ENCODE results near the gene PJA2.

The PJA2 gene

DNA sequence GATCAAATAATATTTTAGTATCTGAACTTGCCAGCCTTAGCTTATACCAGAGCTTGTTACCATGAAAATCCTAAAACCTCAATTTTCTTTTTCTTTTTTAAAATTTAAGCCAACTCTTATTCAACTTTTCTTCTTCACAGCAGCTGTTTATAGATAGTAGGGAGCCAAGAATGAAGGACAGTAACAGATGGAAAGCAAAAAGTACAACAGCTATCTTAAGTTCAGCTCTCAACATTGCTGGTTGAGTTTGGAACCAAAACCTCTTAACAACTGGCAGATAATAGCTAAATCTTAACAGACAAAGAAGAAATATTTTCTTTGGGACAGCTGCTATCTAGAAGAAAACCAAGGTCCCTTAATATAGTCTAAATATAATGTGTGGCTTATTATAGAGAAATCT is 74.7 kb downstream of the PJA2 start:
- H3K4me3 ChIP-seq (ENCODE audit: low read depth, low read length) = no peak overlapping the region
- no peak for DNase-seq (ENCODE audit: low read depth)
- TF ChIP-seq, protein P1, sequence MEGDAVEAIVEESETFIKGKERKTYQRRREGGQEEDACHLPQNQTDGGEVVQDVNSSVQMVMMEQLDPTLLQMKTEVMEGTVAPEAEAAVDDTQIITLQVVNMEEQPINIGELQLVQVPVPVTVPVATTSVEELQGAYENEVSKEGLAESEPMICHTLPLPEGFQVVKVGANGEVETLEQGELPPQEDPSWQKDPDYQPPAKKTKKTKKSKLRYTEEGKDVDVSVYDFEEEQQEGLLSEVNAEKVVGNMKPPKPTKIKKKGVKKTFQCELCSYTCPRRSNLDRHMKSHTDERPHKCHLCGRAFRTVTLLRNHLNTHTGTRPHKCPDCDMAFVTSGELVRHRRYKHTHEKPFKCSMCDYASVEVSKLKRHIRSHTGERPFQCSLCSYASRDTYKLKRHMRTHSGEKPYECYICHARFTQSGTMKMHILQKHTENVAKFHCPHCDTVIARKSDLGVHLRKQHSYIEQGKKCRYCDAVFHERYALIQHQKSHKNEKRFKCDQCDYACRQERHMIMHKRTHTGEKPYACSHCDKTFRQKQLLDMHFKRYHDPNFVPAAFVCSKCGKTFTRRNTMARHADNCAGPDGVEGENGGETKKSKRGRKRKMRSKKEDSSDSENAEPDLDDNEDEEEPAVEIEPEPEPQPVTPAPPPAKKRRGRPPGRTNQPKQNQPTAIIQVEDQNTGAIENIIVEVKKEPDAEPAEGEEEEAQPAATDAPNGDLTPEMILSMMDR (IDR thresholded peaks at IDR 0.05; ENCODE audit: insufficient read depth, low read depth, low read length, missing control alignments) = no peak

DNA sequence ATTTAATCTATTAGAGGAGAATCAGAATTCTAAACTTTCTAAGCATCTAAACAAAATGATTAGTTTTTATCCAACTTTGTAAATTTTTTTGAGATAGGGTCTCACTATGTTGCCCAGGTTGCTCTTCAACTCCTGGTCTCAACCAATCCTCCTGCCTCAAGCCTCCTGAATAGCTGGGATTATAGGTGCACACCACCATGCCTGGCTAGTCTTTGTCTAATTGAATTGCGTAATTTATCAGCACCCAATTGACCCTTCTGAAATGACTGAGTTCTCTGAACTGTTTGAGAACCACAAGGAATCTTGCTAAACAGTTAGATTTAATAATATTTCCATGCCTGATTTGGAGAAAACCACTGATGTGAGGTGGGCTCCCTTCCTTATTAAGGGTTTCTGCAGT is 75.7 kb downstream of the PJA2 start:
- H3K4me3 ChIP-seq (ENCODE audit: low read depth, low read length) = no peak overlapping the region
- TF ChIP-seq, protein P1 (IDR thresholded peaks at IDR 0.05; ENCODE audit: insufficient read depth, low read depth, low read length, missing control alignments) = no peak
- DNase-seq (ENCODE audit: low read depth) = no peak

DNA sequence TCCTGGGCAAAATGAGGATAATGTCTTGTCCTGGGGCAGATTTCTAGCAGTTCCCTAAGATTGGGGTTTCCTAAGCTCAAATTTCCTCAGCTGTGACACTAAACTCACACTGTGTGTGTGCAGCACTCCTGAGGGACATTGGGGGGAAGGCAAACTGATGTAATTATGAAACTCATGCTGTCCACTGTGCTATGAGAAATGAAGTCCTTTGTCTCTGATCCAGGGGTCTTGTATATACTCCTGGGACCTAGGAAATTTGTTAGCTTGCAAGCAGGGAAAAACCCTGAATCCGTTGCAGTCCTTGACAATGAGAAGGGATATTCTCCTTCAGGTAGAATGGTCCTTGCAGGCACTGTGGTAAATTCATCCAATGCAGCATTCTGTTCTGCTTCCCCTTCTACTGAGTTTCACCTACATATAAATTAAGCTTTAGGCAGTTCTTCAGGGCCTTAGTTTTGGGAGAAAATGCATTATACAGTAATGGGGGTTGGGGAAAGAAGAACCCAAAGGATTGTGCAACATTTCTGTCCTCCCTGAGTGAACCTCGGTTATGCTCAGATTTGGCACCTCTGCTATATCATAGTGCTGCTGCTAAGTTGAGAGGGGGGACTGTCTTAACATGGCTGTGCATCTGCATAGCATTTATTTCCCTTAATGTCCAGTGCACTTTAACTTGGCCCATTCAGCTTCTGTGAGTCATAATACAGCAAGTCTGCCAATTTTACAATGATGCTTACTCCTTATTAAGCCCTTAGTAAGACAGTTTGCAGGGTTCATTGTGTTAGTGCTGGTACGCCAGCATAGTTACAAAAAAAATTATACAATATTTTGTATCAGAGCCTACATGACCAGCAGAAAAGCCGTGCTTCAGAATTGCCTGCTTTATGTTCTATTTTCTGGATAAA is 80.2 kb downstream of the PJA2 start:
- no peak overlapping the region for H3K4me3 ChIP-seq (ENCODE audit: low read depth, low read length)
- TF ChIP-seq, protein P1 (IDR thresholded peaks at IDR 0.05; ENCODE audit: insufficient read depth, low read depth, low read length, missing control alignments) = no peak
- DNase-seq (ENCODE audit: low read depth) = no peak

DNA sequence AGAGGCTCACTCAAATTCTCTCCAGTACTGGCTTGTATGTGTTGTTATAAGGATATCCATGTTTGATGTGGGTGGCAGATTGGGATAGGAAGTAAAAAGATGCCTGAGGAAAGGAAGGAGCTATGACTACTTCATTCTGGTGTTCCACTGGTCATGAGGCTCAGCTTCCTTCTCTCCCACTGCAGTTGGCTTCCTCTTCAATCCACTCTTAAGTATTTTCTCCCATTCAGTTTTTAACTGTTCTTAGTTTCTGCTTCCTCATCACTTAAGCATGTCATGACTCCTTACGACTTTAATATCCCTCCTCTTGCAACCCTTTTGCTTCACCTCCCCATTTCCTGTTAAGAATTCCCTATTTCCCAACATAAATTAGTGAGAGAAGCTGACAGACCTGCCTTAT is 81.1 kb downstream of the PJA2 start:
- TF ChIP-seq, protein P1 (IDR thresholded peaks at IDR 0.05; ENCODE audit: insufficient read depth, low read depth, low read length, missing control alignments) = no peak
- DNase-seq (ENCODE audit: low read depth) = no peak
- no peak overlapping the region for H3K4me3 ChIP-seq (ENCODE audit: low read depth, low read length)

DNA sequence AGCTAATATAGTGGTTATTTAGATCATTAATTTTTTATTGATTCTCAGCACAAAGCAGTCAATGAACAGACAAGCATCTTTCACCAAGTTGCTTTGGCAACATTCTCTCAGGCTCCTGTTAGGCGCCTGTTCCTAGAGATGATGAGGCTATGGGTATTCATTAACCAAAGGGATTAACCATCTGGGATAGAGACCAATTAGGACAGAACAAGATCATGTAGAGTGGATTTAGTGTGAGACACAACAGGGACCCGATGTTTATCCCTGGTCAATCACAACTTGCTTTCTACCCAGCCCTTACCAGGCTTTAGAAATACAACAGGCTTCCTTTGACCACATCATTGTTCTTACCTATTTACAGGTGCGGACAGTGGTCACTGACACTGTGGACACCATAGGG is 82.2 kb downstream of the PJA2 start:
- TF ChIP-seq, protein P1 (IDR thresholded peaks at IDR 0.05; ENCODE audit: insufficient read depth, low read depth, low read length, missing control alignments) = no peak

DNA sequence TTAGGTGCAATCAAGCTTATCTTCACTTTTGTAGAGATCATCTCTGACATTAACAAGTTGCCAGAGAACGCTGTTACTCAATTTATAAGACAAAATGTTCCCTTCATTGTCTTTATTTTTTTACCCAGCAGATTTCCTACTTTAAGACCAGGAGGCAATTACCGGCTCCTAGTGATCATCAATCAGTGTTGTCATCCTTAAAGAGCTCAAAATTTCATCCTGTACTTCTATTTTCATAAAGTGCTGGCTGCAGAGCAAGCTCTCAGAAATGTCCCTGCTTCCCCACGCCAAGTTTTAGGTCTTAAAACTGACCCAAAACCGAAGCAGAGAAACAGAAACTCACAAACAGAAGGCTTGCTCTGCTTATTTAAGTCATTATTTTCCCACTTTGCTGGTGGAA is 82.9 kb downstream of the PJA2 start:
- TF ChIP-seq, protein P1 (IDR thresholded peaks at IDR 0.05; ENCODE audit: insufficient read depth, low read depth, low read length, missing control alignments) = no peak
- DNase-seq (ENCODE audit: low read depth) = no peak
- no peak overlapping the region for H3K4me3 ChIP-seq (ENCODE audit: low read depth, low read length)

More for the DNA sequence above, 82.2 kb downstream of the PJA2 start:
- H3K4me3 ChIP-seq (ENCODE audit: low read depth, low read length) = no peak overlapping the region
- DNase-seq (ENCODE audit: low read depth) = no peak

All from GM12865 (cell line).